RWPE2 (cell line): ENCODE results near the gene H2AZ2.
"Not testable (repeated sequence)": the region's sequence is repeated elsewhere in the genome, so short reads cannot be mapped to it uniquely, and the experiment has no call there.

Experiments
- ATAC-seq: fragments of 200-7000 bp; cut with Tn5 transposase; 3 replicates; pipeline ENCODE4 v1.9.1; 2021; ENCODE audit warnings: low read depth
- DNase-seq: peaks from one replicate; pipeline ENCODE4 v3.0.0-alpha.2; 2020; ENCODE audit warnings: low spot score
- H3K27ac ChIP-seq: fragments of 450-650 bp; 2 replicates; pipeline ENCODE4 v1.5.1; 2017; ENCODE audit warnings: mild to moderate bottlenecking; ENCODE audit not compliant: poor library complexity, severe bottlenecking
- H3K27me3 ChIP-seq: fragments of 250-450 bp; sonication (Bioruptor Pico); 2 replicates; pipeline ENCODE4 v1.5.1; 2021; ENCODE audit warnings: mild to moderate bottlenecking, moderate library complexity; ENCODE audit not compliant: insufficient read depth, poor library complexity, severe bottlenecking
- H3K36me3 ChIP-seq: fragments of 250-450 bp; sonication (Bioruptor Pico); 2 replicates; pipeline ENCODE4 v1.5.1; 2020; ENCODE audit warnings: low read depth, mild to moderate bottlenecking, moderate library complexity
- H3K4me1 ChIP-seq: fragments of 250-450 bp; sonication (Bioruptor Pico); 2 replicates; pipeline ENCODE4 v1.5.1; 2021; ENCODE audit warnings: mild to moderate bottlenecking, moderate library complexity; ENCODE audit not compliant: insufficient read depth, poor library complexity, severe bottlenecking
- H3K4me3 ChIP-seq: fragments of 250-450 bp; sonication (Bioruptor Pico); 2 replicates; pipeline ENCODE4 v1.5.1; 2021; ENCODE audit warnings: mild to moderate bottlenecking, moderate library complexity; ENCODE audit not compliant: severe bottlenecking
- H3K9me3 ChIP-seq: fragments of 250-450 bp; sonication (Bioruptor Pico); 2 replicates; pipeline ENCODE4 v1.5.1; 2021; ENCODE audit warnings: mild to moderate bottlenecking, moderate library complexity; ENCODE audit not compliant: severe bottlenecking
- TF ChIP-seq, protein P1 (sequence below): fragments of 450-650 bp; IDR thresholded peaks from one replicate; pipeline ENCODE4 v1.5.1; 2017; ENCODE audit warnings: mild to moderate bottlenecking, moderate library complexity; ENCODE audit not compliant: poor library complexity, severe bottlenecking

The H2AZ2 gene

DNA sequence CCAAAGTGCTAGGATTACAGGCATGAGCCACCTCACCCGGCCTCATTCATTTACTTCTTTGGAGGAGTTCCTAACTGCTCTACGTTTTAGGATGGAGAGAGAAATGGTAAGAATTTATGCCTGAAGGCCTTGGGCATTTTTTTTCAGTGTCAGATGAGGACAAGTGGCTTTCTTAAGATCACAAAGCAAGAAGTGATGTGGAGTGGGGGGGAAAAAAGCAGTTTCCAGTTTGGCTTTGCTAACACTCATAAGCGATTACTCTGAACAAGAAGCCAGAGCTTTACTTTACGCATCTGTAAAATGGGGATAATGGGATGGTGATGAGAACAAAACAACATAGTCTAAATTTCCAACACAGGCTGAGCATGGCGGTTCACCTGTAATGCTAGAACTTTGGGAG, 54.0 kb downstream of the H2AZ2 start:
- H3K27ac ChIP-seq = peak overlapping the region; percentile 97
- no peaks in the 10 kb centered on the region for H3K9me3 ChIP-seq
- no peaks in the 10 kb centered on the region for H3K27me3 ChIP-seq
- peaks cover 20% of the 10 kb centered on the region for H3K36me3 ChIP-seq
- H3K4me1 ChIP-seq = peaks cover 6% of the 10 kb centered on the region
- DNase-seq (no peak), ATAC-seq (no peak)
- TF ChIP-seq, protein P1, sequence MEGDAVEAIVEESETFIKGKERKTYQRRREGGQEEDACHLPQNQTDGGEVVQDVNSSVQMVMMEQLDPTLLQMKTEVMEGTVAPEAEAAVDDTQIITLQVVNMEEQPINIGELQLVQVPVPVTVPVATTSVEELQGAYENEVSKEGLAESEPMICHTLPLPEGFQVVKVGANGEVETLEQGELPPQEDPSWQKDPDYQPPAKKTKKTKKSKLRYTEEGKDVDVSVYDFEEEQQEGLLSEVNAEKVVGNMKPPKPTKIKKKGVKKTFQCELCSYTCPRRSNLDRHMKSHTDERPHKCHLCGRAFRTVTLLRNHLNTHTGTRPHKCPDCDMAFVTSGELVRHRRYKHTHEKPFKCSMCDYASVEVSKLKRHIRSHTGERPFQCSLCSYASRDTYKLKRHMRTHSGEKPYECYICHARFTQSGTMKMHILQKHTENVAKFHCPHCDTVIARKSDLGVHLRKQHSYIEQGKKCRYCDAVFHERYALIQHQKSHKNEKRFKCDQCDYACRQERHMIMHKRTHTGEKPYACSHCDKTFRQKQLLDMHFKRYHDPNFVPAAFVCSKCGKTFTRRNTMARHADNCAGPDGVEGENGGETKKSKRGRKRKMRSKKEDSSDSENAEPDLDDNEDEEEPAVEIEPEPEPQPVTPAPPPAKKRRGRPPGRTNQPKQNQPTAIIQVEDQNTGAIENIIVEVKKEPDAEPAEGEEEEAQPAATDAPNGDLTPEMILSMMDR = no peak
- no peak overlapping the region for H3K4me3 ChIP-seq

DNA sequence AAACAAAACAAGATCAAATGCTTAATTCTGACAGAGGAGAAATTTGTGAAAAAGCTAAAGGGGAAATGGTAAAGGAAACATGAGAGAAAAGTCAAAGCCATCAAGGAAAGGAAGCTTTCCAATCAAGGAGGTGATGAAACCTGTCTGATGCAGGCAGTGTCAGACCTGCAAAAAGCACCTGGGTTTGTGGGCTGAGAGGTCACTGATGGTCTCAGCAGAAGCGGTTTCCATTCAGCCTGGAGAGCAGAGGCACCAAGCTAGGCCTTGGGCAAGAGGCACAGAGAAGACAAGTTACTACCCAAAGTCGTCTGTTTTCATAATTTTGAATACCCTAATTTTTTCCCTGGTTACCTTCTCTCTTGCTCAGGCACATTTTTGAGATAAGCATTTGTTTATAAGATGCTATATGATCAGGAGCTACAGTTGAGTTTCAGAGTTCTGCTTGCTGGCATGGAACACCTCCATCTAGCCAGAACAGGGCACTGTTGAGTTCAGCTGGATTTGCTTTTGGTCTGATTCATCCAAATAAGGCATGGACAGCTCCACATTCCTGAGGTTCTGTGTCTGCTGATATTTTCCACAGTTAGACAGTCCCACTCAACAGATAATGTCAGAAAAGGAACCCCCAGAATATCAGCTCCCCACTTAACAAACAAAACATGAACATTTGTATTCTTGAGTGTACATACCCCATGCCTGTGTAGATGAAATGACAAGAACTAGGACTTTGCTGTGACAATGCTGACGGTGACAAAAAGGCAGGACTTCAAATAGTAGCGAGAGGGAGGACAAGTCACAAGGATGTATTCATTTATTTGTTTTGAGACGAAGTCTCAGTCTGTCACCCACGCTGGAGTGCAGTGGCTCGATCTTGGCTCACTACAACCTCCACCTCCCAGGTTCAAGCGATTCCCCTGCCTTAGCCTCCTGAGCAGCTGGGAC, 56.3 kb downstream of the H2AZ2 start:
- Histone ChIP-seq H3K4me3 (no peak overlapping the region), H3K27ac (no peak overlapping the region), H3K27me3 (no peaks in the 10 kb centered on the region), H3K4me1 (no peaks in the 10 kb centered on the region), H3K36me3 (no peaks in the 10 kb centered on the region), H3K9me3 (no peaks in the 10 kb centered on the region)
- TF ChIP-seq, protein P1 = no peak
- DNase-seq (no peak), ATAC-seq (0 out of 3 replicates have a peak, but pooled peaks have one; percentile 12)

DNA sequence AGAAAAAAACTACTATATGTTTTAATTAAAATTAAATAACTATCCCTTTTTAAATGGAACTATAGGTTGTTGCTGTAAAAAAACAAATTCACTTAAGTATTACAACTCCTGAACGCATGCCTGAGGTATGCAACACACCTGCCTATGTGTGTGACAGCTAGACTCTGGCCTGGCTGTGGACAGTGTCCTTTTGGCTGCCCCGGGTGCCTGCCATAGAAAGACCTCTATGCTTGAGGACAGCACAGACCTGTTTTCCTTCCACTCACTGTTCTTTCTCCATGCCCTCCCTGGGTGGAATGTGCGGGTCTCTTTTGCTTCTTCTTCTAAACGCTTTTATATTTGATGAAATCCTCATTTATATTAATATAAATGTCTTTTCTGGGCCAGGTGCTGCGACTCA, 57.9 kb downstream of the H2AZ2 start:
- H3K36me3 ChIP-seq = no peaks in the 10 kb centered on the region
- TF ChIP-seq, protein P1 = no peak
- DNase-seq = no peak
- H3K4me1 ChIP-seq = no peaks in the 10 kb centered on the region
- no peak overlapping the region for H3K27ac ChIP-seq
- no peak for ATAC-seq
- H3K4me3 ChIP-seq = no peak overlapping the region
- no peaks in the 10 kb centered on the region for H3K27me3 ChIP-seq
- H3K9me3 ChIP-seq = no peaks in the 10 kb centered on the region

DNA sequence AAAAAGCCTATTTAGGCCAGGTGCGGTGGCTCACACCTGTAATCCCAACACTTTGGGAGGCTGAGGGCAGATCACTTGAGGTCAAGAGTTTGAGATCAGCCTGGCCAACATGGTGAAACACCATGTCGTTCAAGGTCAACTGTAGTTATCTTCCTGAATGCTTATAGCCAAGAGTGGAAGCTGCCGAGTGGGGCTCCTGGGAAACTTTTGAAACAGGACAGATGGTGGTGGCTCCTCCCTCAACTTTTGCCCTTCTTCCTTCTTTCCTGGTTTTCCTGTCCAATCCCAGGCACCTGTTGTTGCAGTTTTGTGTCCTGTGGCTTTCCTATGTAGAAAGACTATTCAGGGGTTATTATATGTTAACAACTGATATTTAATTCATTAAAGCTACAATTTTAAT, 60.1 kb downstream of the H2AZ2 start:
- Histone ChIP-seq H3K4me1 (no peaks in the 10 kb centered on the region), H3K36me3 (no peaks in the 10 kb centered on the region), H3K27ac (no peak overlapping the region), H3K27me3 (no peaks in the 10 kb centered on the region), H3K4me3 (no peak overlapping the region), H3K9me3 (no peaks in the 10 kb centered on the region)
- ATAC-seq (no peak), DNase-seq (no peak)
- TF ChIP-seq, protein P1 = no peak

DNA sequence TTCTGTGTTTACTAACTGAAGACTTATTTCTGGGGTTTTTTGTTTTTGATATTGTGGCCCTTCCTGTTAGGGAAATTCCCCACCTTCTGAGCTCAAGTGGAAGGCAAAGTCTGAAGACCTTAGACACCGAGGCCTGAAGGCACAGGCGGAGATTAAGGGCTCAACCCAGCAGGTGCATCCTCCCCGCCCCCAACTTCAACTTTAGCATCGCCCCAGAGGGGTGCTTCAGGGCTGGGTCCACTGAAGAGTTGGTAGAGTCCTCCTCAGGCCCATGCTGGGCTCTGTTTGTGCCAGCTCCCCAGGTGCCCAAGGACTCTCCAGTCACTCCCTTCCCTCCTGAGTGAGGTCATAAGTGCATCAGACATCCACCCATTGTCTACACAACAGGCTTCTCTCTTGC, 60.8 kb downstream of the H2AZ2 start:
- Histone ChIP-seq H3K27me3 (no peaks in the 10 kb centered on the region), H3K36me3 (no peaks in the 10 kb centered on the region), H3K27ac (no peak overlapping the region), H3K4me3 (no peak overlapping the region), H3K9me3 (no peaks in the 10 kb centered on the region), H3K4me1 (no peaks in the 10 kb centered on the region)
- TF ChIP-seq, protein P1 = no peak
- no peak for DNase-seq
- ATAC-seq = no peak

DNA sequence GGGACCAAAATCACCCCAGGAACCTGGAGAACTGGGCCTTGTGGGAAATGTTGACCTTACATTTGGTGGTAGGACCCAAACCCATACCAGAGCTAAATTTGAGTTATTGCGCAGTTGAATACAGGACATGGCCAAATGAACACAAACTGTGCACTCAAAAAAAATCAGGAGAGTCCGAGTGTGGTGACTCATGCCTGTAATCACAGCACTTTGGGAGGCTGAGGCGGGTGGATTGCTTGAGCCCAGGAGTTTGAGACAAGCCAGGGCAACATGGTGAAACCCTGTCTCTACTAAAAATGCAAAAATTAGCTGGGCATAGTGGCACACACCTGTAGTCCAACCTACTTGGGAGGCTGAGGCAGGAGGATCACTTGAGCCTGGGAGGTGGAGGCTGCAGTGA, 62.7 kb downstream of the H2AZ2 start:
- ATAC-seq, H3K27me3 ChIP-seq, H3K4me1 ChIP-seq, H3K36me3 ChIP-seq, H3K4me3 ChIP-seq, H3K9me3 ChIP-seq, DNase-seq, H3K27ac ChIP-seq: not testable (repeated sequence)
